DOHH2 (cell line): ENCODE measurements around the gene CCR5AS.

Experiments
- EZH2phosphoT487 ChIP-seq: fragments of 200-600 bp; sonication (generic); IDR thresholded peaks from 2 replicates; pipeline ENCODE4 v1.6.1; 2017; ENCODE audit warnings: borderline replicate concordance, mild to moderate bottlenecking, antibody characterized with exemption, low read length, moderate library complexity, mixed read lengths
- TF ChIP-seq, protein P1 (sequence below): fragments of 200-600 bp; sonication (generic); IDR thresholded peaks from one replicate; pipeline ENCODE4 v1.5.1; 2014; ENCODE audit warnings: antibody characterized with exemption, mild to moderate bottlenecking, low read depth, low read length; ENCODE audit not compliant: poor library complexity, severe bottlenecking

DNA sequence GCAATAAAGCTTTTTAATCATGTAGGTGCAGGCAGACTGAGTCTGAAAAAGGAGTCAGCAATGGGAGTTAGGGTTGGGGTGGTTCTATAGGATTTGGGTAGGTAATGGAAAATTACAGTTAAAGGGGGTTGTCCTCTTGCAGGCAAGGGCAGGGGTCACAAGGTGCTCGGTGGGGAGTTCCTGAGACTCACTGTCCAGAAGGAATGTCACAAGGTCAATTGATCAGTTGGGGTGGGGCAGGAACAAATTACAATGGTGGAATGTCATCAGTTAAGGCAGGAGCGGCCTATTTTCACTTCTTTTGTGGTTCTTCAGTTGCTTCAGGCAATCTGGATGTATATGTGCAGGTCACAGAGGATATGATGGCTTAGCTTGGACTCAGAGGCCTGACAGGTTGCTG, 13.9 kb downstream of the CCR5AS start:
- TF ChIP-seq, protein P1, sequence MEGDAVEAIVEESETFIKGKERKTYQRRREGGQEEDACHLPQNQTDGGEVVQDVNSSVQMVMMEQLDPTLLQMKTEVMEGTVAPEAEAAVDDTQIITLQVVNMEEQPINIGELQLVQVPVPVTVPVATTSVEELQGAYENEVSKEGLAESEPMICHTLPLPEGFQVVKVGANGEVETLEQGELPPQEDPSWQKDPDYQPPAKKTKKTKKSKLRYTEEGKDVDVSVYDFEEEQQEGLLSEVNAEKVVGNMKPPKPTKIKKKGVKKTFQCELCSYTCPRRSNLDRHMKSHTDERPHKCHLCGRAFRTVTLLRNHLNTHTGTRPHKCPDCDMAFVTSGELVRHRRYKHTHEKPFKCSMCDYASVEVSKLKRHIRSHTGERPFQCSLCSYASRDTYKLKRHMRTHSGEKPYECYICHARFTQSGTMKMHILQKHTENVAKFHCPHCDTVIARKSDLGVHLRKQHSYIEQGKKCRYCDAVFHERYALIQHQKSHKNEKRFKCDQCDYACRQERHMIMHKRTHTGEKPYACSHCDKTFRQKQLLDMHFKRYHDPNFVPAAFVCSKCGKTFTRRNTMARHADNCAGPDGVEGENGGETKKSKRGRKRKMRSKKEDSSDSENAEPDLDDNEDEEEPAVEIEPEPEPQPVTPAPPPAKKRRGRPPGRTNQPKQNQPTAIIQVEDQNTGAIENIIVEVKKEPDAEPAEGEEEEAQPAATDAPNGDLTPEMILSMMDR = no peak
- no peak for TF ChIP-seq EZH2phosphoT487
